C4-2B (cell line): ENCODE results near the gene SIN3B.

Experiments used
- H3K27ac ChIP-seq: fragments of 450-650 bp; 2 replicates; pipeline ENCODE4 v1.5.1; 2017
- CTCF ChIP-seq: fragments of 450-650 bp; conservative IDR thresholded peaks from 2 replicates; pipeline ENCODE4 v1.5.1; 2017; ENCODE audit warnings: mild to moderate bottlenecking
- ZFX ChIP-seq: fragments of 450-650 bp; IDR thresholded peaks from 2 replicates; pipeline ENCODE4 v1.6.1; 2017

SIN3B gene

GRCh38 chr19:16894080-16894479, 64.9 kb downstream of the SIN3B start:
- H3K27ac ChIP-seq: no peak overlapping the region

DNA sequence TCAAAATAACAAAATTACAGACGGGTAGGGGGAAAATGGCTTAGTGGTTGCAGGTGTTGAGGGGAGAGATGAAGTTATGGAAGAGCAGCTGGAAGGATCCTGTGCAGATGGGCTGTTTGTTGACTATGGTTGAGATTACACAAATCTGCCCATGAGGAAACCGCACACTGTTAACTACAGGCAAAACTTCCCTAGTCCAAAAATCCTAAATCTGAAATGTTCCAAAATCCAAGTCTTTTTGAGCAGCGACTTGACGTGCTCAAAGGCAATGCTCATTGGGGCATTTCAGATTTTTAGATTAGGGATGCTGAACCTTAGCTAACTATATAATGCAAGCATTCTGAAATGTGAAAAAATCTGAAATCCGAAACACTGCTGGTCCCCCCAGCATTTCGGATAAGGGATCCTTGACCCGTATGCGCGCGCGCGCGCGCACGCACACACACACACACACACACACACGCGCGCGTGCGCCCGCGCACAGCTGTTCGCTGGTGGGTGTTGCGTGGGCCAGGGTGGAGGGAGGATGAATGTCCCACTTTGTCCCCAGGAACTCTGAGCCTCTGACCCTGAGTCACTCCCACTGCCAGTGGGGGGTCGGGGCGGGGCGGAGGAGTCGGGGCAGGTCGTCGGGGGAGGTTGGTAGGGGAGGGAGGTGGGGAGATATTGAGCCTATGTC, 66.4 kb downstream of the SIN3B start:
- H3K27ac ChIP-seq: no peak overlapping the region
- TF ChIP-seq CTCF: no peak
- TF ChIP-seq ZFX: no peak

More at GRCh38 chr19:16894080-16894479, 64.9 kb downstream of the SIN3B start:
- TF ChIP-seq ZFX (no peak), CTCF (no peak)

DNA sequence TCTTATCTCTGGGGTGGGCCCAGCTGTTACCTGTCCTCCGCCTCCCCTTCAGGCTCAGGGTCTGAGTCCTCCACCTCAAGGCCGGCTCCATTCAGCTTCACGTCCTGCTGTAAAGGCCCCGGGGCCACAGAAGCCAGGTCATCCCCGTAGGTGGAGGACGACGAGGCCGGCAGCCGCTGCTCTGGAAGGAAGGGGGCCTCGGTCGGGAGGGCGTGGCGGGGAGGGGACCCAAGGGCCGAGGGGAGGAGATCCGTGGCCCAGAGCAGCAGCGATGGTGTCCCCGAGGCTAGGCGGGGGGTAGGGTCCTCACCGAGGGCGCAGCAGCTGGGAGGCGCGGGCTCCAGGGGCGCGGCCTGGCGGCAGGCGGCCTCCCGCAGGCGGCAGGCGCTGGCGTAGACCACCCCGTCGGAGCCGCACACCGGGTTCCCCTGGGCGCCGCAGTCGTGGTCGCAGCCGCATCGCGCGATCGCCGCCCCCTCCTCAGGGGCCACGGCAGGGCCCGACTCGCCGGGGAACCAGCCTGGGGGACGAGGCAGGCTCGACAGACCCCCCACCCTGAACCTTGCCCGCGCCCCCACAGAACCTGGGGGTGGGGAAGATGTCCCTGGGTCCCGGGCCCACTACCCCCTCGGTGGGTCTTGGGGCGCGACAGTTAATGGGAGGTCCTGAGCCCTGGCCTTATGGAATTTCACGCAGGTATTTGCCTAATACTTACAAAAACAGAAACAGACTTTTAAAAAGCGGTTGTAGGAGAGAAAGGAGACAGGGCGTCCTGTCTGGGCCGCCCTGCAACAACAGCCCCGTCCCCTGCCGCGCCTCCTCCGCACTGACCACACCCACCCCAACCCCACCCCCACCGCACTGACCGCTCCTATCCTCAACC, 67.2 kb downstream of the SIN3B start:
- H3K27ac ChIP-seq: no peak overlapping the region
- no peak for TF ChIP-seq ZFX
- TF ChIP-seq CTCF: no peak

DNA sequence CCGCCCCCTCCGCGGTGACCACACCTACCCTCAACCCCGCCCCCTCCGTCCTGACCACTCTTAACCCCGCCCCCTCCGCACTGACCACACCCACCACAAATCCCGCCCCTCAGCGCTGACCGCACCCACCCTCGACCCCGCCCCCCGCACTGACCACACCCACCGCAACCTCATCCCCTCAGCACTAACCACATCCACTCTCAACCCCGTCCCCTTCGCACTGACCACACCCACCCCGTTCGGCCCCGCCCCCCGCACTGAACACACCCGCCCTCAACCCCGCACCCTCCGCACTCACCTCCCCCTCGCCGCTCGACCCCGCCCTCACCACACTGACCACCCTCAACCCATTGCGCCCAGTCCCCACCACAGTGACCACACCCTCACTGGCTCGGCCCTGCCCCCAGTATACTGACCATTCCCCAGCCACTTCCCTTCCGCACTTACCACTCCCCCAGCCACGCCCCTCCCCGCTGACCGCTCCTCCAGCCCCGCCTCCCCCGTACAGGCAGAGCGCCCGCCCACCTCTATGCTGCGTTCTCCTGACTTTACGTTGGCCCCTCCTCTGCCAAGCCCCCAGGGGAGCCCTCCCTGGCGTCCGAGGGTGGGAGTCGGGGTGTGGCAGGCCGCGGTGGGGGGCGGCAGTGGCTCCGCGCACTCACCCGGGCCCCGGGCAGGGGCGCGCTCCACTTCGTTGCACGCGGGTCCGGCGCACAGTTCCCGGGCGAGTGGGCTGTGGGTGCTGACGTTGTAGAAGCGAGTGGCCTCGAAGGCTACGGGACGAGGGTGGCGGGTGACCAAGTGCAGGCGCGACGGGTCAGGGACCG, 68.0 kb downstream of the SIN3B start:
- no peak overlapping the region for H3K27ac ChIP-seq
- no peak for TF ChIP-seq ZFX
- no peak for TF ChIP-seq CTCF

DNA sequence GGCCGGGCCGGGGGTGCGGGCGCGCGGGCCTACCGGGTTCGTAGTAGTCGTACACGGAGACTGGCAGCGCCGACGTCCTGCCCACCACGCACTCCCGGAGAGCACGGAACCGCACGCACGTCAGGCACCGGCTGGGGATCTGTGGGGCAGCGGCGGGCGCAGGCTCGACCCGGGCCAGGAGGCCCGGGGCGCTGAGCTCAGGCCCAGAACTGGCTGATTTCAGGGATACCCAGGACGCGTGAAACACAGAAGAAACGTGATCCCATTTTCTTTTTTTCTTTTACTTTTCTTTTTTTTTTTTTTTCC, 68.6 kb downstream of the SIN3B start:
- no peak overlapping the region for H3K27ac ChIP-seq
- TF ChIP-seq CTCF: no peak
- no peak for TF ChIP-seq ZFX

DNA sequence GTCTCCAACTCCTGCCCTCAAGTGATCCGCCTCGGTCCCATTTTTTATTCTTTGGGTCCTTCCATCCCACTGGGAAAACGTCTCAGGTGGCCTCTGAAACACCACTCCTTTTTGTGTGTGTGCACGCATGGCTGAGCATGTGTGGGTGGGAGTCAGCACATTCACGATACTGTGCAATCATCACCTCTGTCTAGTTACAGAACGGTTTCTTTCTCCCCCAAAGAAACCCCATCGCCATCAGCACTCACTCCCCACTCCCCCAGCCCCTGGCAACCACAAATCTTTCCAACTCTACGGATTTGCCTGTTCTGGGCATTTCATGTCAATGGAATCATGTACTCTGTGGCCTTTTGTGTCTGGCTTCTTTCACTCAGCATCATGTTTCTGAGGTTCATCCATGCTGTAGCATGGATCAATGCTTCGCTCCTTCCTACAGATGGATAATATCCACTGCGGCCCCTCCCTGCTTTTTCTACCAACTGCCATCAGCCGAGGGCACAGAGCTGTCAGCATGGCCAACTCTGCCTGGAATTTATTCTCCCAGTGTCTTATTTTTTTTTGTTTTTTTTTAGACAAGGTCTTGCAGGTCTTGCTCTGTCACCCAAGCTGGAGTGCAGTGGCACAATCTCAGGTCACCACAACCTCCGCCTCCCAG, 69.3 kb downstream of the SIN3B start:
- TF ChIP-seq ZFX (no peak), CTCF (no peak)
- no peak overlapping the region for H3K27ac ChIP-seq
